Measurements from ENCODE around the gene SERPINI1.
"Not testable (repeated sequence)": the region's sequence is repeated elsewhere in the genome, so short reads cannot be mapped to it uniquely, and the experiment has no call there.

Gene SERPINI1

GRCh38 chr3:167810236-167810635, 74.7 kb downstream of the SERPINI1 start:
- DNase-seq, result no peak

- DNase-seq, result no peak
Observed at GRCh38 chr3:167811031-167811430, 75.5 kb downstream of the SERPINI1 start.

GRCh38 chr3:167813169-167814123, 77.9 kb downstream of the SERPINI1 start:
- no peak for DNase-seq

GRCh38 chr3:167814441-167814951, 79.0 kb downstream of the SERPINI1 start:
- no peak for DNase-seq

GRCh38 chr3:167816953-167817352, 81.4 kb downstream of the SERPINI1 start:
- DNase-seq, result no peak

- DNase-seq, result no peak
Observed at GRCh38 chr3:167820102-167820865, 84.8 kb downstream of the SERPINI1 start.

GRCh38 chr3:167821248-167821805, 85.8 kb downstream of the SERPINI1 start:
- DNase-seq, result no peak

- no peak for DNase-seq
Observed at GRCh38 chr3:167823738-167824137, 88.2 kb downstream of the SERPINI1 start.

GRCh38 chr3:167827588-167827987, 92.1 kb downstream of the SERPINI1 start:
- DNase-seq, result not testable (repeated sequence)

- no peak for DNase-seq
Observed at GRCh38 chr3:167829071-167829470, 93.5 kb downstream of the SERPINI1 start.

GRCh38 chr3:167830007-167830406, 94.5 kb downstream of the SERPINI1 start:
- DNase-seq, result no peak

- DNase-seq, result no peak
Observed at GRCh38 chr3:167835359-167835758, 99.8 kb downstream of the SERPINI1 start.

- DNase-seq, result no peak
Observed at GRCh38 chr3:167835953-167836352, 100.4 kb downstream of the SERPINI1 start.

- no peak for DNase-seq
Observed at GRCh38 chr3:167837466-167837865, 101.9 kb downstream of the SERPINI1 start.

GRCh38 chr3:167839460-167840134, 104.1 kb downstream of the SERPINI1 start:
- DNase-seq, result no peak

GRCh38 chr3:167840247-167840646, 104.7 kb downstream of the SERPINI1 start:
- no peak for DNase-seq

GRCh38 chr3:167843481-167843880, 108.0 kb downstream of the SERPINI1 start:
- DNase-seq, result no peak

GRCh38 chr3:167843886-167844285, 108.4 kb downstream of the SERPINI1 start:
- no peak for DNase-seq

GRCh38 chr3:167844528-167844927, 109.0 kb downstream of the SERPINI1 start:
- no peak for DNase-seq

- no peak for DNase-seq
Observed at GRCh38 chr3:167851171-167851570, 115.7 kb downstream of the SERPINI1 start.

- DNase-seq, result no peak
Observed at GRCh38 chr3:167851749-167852148, 116.2 kb downstream of the SERPINI1 start.

- DNase-seq, result no peak
Observed at GRCh38 chr3:167852216-167852615, 116.7 kb downstream of the SERPINI1 start.

GRCh38 chr3:167854063-167854462, 118.5 kb downstream of the SERPINI1 start:
- DNase-seq, result no peak

Data from activated CD4-positive, CD25-positive, alpha-beta regulatory T cell (primary cell).